NCI-H446 treated with DMSO at 0.1 percent for 48 hours (cell line): ENCODE measurements around the gene PAOX.
"Not testable (repeated sequence)": the region's sequence is repeated elsewhere in the genome, so short reads cannot be mapped to it uniquely, and the experiment has no call there.

Experiments used
- DNase-seq: peaks from one replicate; lab custom pipeline; 2025; lab: John Stamatoyannopoulos, UW

PAOX gene

GRCh38 chr10:133405844-133406527 lies 26.9 kb downstream of the PAOX start:
- no peak for DNase-seq

GRCh38 chr10:133411523-133412380 lies 32.7 kb downstream of the PAOX start:
- no peak for DNase-seq

GRCh38 chr10:133412381-133412711 lies 33.3 kb downstream of the PAOX start:
- DNase-seq, result no peak

GRCh38 chr10:133414401-133414800 lies 35.3 kb downstream of the PAOX start:
- DNase-seq, result not testable (repeated sequence)

- no peak for DNase-seq
Measured at GRCh38 chr10:133415752-133416151, 36.7 kb downstream of the PAOX start.

GRCh38 chr10:133418289-133418993 lies 39.4 kb downstream of the PAOX start:
- no peak for DNase-seq

- DNase-seq, result no peak
Measured at GRCh38 chr10:133419211-133419950, 40.3 kb downstream of the PAOX start.

- no peak for DNase-seq
Measured at GRCh38 chr10:133420028-133420427, 41.0 kb downstream of the PAOX start.

- no peak for DNase-seq
Measured at GRCh38 chr10:133420579-133420978, 41.5 kb downstream of the PAOX start.

GRCh38 chr10:133421336-133422222 lies 42.5 kb downstream of the PAOX start:
- no peak for DNase-seq

- no peak for DNase-seq
Measured at GRCh38 chr10:133422223-133422806, 43.3 kb downstream of the PAOX start.

- no peak for DNase-seq
Measured at GRCh38 chr10:133422807-133423771, 44.0 kb downstream of the PAOX start.

- DNase-seq, result not testable (repeated sequence)
Measured at GRCh38 chr10:133424102-133424501, 45.0 kb downstream of the PAOX start.

- DNase-seq, result not testable (repeated sequence)
Measured at GRCh38 chr10:133424601-133425000, 45.5 kb downstream of the PAOX start, which contains the start of gene SPRN. SPRN (minus strand) TSS chr10:133424625; CDS start chr10:133423681, 944 bp downstream.

GRCh38 chr10:133429571-133429970 lies 50.5 kb downstream of the PAOX start:
- not testable (repeated sequence) for DNase-seq

- DNase-seq, result not testable (repeated sequence)
Measured at GRCh38 chr10:133431888-133432613, 53.0 kb downstream of the PAOX start.

- DNase-seq, result not testable (repeated sequence)
Measured at GRCh38 chr10:133432789-133433188, 53.7 kb downstream of the PAOX start.

GRCh38 chr10:133438711-133439273 lies 59.7 kb downstream of the PAOX start:
- DNase-seq, result no peak
